Glomerular endothelial cell (primary cell): Measurements from ENCODE around the gene KRTAP5-10. TPM values are rescaled to one million over a fixed set of nuclear protein-coding genes. Genes with fewer than 3 reads are reported as not detected.
"Not testable (repeated sequence)": the region's sequence is repeated elsewhere in the genome, so short reads cannot be mapped to it uniquely, and the experiment has no call there.

ENCODE experiments used
- DNase-seq: peaks from one replicate; pipeline ENCODE4 v3.0.0-alpha.2; 2011; ENCODE audit warnings: low read depth, low spot score; ENCODE audit errors: extremely low read depth
- total RNA-seq: library from RNA; depleted of rRNA; stranded (reverse); fragments of >200 nt; gene quantifications from 2 replicates; pipeline ENCODE4 v1.2.3, GENCODE V29; 2015

KRTAP5-10 gene
- total RNA-seq, 1 donor from 2014 or later: not detected

DNA sequence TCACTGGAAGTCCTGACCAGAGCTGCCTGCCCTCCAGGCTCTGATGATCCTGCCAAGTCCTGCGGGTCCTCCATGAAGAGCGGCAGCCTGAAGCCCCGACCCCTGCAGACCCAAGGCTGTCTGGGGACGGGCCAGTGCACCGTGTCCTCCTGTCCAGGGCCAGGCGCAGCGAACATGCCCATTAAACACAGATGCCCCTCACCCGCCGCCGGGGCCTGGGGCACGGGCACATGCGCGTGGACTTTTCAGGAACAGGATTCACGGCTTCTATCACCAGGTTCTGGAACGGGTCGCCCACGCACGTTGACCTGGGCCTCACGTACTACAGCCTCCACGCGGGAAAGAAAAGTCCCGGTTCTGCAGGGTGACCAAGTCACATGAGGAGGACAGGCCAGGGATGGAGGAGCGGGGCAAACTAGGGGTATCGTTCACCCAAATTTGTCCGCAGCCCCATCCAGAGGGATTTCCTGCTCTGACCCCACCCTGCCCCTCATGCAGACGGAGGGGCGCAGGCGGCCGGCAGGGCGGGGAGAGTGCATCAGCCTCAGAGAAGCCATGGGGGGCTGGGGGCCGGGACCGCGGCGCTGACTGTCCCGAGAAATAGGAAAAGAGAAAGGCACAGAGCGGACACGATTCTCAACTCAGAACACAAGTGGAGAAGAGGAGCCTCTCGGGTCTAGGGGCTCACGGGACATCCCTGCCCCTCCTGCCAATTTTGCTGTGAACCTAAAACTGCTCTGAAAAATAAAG, 5.9 kb downstream of the KRTAP5-10 start:
- DNase-seq: not testable (repeated sequence)

DNA sequence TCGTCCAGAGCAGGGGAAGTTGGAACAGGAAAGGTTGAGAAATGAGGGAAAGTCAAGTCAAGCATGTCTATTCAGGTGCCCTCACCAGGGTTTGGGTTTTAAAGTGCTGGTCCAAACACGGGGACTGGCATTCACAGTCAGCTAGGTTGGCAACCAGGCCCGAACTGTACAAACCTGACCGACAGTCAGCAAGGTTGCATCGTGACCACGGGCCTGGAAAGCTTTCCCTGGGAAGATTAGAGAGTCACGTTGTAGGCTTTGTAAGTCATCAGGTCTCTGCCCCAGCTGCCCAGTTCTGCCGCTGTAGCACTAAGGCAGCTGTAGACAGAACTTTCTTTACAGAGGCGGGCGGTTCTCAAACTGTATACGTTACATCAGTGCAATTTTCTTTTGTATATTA, 7.4 kb downstream of the KRTAP5-10 start:
- no peak for DNase-seq

DNA sequence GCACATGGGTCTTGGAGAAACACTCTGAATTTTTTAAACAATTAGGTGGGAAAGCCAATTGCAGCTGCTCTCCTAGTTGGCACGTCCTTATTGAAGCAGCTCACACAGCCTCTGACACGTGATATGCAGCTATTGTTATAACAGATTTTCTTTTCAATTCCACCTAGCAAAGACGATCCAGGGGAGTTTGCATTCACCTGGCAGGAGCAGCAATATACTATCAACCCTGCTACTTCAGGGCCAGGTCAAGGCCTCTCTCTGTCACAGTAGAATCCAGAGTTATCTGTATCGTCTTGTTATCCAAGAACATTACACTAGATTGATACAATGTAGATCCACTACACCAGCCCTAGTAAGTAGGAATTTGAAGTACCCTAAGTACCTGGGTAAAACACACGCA, 9.1 kb downstream of the KRTAP5-10 start:
- no peak for DNase-seq

DNA sequence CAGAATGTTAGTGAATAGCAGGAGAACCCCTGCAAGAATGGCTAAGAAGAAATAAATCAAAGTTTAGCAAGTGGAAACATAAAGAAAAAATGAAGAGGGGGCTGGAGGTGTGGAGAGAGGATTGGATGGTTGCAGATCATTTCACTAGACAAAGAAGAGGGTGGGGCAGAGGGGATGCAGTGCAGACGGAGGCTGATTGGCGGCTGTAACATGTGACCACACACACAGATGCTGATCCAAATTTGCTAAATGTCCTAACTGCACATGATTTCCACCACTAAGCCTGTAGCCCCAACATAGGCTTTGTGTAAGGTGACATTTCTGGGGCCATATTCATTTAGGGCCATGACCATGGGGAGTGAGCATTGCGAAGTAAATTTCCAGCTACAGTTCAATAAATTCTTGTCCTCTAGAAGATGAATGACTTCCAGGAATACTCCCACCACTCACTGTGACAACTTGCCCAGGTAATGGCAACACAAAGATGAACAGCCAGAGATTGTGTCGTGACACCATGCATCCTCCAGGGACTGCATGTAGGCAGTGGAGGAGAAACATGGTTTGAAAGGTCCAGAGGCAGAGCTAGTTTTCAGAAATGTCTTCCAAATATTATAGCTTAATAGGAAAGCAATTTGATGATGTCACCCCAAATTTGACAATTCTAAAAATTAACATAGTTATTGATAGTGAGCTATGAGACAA, 10.5 kb downstream of the KRTAP5-10 start:
- DNase-seq: no peak

DNA sequence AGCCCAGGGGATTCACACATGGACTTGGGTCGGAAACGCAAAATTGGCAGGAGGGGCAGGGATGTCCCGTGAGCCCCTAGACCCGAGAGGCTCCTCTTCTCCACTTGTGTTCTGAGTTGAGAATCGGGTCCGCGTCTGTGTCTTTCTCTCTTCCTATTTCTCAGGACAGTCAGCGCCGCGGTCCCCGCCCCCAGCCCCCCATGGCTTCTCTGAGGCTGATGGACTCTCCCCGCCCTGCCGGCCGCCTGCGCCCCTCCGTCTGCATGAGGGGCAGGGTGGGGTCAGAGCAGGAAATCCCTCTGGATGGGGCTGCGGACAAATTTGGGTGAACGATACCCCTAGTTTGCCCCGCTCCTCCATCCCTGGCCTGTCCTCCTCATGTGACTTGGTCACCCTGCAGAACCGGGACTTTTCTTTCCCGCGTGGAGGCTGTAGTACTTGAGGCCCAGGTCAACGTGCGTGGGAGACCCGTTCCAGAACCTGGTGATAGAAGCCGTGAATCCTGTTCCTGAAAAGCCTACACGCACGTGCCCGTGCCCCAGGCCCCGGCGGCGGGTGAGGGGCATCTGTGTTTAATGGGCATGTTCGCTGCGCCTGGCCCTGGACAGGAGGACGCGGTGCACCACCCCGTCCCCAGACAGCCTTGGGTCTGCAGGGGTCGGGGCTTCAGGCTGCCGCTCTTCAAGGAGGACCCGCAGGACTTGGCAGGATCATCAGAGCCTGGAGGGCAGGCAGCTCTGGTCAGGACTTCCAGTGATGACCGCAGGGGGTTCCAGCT, 11.5 kb downstream of the KRTAP5-10 start:
- not testable (repeated sequence) for DNase-seq

DNA sequence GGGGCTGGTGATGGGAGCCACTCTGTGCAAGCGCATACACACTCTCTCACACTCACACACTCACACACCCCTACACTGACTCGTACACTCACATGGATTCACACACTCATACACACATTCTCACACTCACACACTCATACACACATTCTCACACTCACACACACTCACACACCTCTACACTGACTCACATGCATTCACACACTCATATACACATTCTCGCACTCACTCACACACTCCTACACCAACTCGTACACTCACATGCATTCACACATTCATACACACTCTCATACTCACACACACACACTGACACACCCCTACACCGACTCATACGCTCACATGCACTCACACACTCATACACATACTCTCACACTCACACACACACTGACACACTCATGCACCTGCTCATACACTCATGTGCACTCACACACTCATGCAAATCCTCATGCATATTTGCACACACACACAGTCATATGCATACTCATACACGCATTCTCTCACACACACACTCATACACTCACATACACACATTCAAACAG, 12.2 kb downstream of the KRTAP5-10 start:
- DNase-seq: no peak

DNA sequence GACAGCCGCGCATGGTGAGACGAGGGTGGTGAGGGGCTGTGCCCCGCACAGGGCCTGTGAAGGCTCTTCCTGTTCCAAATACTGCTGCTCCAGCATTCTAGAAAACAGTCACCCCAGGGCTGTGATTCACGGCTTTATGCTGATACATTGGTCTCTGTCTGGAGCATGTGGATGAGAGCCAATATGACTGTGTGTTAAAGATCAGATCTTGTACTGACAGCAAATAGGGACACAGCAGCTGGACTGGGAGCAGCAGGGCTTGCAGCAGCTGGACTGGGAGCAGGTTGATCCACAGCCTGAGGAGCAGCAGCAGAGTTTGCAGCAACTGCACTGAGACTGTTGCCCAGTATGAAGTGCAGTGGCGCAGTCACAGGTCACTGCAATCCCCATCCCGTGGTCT, 14.2 kb downstream of the KRTAP5-10 start:
- DNase-seq: not testable (repeated sequence)

DNA sequence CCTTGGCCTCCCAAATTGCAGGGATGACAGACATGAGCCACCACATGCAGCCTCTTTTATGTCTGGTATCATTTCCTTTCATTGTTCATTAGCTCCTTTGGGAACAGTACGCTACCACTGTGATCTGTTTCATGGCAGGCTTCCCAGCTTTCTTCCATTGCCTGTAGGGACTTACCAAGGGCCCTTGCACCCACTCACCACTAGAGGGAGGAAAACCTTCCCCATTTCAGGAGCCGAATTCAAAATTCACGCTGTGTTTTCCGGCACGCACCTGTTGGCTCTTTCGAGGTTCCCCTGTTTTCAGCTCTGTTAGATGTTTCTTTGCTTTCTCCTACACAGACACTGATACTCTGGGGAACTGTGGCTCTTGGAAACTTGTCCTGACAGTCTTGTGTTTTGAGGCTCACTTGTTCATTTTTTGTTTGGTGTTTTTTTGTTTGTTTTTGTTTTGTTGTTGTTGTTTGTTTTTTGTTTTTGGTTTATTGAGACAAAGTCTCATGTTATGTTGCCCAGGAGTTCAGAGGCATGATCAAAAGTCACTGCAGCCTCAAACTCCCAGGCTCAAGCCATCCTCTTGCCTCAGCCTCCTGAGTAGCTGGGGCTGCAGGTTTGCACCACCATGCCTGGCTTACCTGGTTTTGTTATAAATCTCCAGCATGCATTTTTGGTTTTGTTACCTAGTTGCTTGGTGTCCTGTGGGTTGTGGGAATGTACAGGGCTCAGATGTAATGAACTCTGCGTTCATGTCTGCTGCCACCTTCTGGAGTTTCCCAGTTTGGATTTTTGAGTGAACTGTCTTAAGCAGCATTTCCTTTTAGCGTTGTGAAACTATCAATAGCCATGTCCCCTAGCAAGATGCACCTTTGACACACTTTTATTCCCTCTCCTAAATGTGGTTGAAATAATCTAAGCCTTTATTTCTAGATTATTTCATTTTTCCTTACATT, 15.0 kb downstream of the KRTAP5-10 start:
- peak; percentile 52 for DNase-seq

DNA sequence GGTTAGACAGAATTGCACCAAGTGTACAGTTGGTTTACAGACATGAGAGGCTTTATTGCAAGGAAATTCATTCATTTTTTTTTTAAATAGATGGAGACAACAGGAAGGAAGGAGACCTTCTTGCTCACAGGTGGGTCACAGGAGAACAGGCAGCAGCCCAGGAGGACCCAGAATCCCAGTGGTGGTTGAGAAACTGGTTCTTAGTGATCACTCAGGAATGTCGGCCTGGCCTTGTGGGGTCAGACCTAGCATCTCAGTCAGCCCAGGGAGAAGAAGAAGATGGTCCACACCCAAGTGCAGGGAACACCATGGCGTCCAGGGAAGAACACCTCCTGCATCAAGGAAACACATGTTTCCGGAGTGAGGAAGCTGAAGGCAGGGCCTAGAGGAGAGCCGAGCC, 16.5 kb downstream of the KRTAP5-10 start:
- DNase-seq: no peak

DNA sequence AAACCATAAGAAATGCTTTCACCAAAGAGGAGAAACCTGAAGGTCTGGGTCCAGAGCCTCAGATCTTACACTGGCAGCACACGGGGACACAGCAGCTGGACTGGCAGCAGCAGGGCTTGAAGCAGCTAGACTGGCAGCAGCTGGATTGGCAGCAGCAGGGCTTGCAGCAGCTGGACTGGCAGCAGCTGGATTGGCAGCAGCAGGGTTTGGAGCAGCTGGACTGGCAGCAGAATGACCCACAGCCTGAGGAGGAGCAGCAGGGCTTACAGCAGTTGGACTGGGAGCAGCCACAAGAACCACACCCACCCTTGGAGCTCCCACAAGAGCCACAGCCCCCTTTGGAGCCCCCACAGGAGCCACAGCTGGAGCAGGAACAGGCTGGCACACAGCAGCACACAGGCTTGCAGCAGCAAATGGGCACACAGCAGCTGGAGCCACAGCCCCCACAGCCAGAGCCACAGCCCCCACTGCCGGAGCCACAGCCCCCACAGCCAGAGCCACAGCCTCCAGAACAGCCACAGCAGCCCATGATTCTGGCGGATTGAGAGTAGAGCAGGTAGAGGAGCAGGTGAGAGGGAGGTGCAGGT, 17.0 kb downstream of the KRTAP5-10 start, which contains the start of gene KRTAP5-11:
TSS of gene KRTAP5-11 (minus strand) at position 567 of the 587 bp plus-strand sequence. CDS start at position 529, 38 bp downstream.
- DNase-seq: no peak

DNA sequence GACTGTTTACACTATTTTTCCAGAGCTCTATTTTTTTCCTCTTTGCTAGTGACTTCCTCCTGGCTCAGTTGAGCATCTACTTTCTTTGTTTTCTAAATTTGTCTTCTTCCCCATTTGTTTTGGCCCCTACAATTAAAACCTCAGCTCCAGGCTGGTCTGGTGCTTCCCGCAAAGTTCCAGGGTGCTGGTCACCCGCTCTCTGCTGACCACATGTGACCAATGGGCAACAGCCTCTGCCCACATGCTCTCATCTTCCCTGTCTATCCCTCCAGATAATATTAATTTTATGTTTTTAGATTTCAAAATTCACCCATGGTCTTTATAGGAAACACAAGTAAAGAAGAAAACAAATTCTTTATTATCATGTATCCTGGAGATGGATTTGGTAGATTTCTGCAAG, 17.6 kb downstream of the KRTAP5-10 start:
- DNase-seq: not testable (repeated sequence)

DNA sequence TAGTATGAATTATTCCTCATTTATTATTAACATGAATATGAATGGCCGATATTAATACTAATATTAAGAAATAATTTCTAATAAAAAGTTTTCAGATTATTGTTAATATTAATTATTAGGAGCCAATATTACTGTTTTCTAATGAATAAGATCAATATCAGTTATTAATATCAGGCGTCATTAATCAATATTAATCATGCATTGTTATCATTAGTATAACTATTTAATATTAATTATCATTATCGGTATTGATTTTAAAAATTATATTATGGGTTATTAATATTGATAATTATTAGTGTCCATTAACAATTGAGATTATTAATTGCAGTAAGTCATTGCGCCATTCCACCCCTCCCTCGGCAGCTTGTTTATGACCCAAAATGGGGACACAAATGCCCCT, 20.3 kb downstream of the KRTAP5-10 start:
- DNase-seq: not testable (repeated sequence)

DNA sequence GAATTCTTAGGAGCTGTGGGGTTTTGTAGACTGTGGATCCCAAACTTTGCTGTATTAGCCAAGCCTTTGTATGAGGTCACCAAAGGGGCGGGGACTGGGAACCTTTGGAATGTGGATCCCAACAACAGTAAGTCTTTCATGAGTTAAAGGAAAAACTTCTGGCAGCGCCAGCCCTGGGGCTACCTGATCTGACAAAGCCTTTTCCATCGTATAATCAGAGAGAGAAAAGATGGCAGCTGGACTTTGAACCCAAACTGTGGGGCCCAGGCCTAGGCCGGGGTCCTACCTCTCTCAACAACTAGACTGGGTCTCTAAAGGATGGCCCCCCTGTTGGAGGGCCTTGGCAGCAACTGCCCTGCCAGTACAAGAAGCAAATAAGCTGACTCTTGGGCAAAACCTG, 23.0 kb downstream of the KRTAP5-10 start:
- not testable (repeated sequence) for DNase-seq

DNA sequence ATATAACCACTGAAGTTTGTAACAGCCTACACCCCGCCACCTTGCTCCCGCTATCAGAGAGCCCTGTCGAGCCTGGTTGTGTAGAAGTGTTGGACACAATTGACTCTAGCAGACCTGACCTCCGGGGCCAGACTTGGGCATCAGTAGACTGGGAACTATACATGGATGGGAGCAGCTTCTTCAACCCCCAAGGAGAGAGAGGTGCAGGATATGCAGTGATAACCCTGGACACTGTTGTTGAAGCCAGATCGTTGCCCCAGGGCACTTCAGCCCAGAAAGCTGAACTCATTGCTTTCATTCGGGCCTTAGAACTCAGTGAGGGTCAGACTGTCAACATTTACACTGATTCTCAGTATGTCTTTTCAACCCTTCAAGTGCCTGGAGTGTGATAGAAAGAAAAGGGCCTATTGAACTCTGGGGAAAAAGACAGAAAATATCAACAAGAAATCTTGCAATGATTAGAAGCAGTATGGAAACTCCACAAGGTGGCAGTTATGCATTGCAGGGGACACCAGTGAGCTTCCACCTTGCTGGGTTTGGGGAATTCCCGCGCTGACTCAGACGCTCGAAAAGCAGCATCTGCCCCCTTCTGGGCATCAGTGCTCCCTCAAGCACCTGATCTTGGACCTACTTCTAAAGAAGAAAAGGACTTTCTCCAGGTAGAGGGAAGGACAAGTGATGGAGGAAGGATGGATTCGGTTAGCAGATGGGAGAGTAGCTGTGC, 23.6 kb downstream of the KRTAP5-10 start:
- not testable (repeated sequence) for DNase-seq

DNA sequence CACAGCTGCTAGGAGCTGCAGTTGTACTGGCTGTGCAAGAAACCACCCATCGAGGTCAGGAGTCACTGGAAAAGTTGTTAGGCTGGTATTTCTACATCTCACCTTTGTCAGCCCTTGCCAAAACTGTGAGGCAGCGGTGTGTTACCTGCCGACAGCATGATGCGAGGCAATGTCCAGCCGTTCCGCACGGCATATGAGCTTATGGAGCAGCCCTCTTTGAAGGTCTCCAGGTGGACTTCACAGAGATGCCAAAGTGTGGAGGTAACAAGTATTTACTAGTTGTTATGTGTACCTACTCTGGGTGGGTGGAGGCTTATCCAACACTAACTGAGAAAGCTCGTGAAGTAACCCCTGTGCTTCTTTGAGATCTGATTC, 24.2 kb downstream of the KRTAP5-10 start:
- DNase-seq: not testable (repeated sequence)

DNA sequence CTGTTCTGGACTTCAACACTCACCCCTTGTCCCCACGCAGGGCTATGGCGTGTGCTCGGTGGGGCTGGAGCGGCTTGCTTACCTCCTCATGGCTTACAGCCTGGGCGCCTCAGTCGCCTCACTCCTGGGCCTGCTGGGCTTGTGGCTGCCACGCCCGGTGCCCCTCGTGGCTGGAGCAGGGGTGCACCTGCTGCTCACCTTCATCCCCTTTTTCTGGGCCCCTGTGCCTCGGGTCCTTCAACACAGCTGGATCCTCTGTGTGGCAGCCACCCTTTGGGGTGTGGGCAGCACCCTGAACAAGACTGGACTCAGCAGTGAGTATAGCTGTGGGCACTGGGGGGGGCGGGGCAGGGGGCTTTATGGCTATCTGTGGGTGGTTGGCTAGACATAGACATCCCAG, 37.9 kb downstream of the KRTAP5-10 start:
- DNase-seq: not testable (repeated sequence)

DNA sequence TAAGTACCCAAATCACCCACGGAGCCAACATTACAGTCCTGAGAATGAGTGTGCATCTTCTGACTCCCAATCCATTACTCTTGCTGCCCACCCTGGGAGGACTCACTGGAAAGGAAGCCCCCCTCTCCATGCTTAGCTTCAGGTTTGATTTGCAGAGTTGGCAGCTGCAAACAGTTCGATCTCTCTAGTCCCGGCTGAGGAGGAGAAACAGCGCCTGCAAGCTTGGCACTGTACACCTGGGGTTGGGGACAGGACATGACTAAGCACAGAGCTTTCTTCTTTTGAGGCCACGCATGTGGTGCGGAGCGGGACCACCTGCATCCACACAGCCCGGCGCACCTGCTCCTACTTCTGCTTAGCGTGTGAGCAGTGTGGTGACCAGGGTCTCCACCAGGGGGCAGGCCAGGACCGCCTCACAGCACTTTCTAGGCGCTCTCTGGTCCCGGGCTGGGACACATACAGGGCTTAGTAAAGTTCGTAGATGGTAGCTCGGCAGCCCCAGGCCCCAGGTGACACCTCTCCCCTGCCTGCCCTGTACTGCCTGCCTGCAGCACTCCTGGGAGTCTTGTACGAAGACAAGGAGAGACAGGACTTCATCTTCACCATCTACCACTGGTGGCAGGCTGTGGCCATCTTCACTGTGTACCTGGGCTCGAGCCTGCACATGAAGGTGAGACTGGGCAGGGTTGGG, 39.6 kb downstream of the KRTAP5-10 start:
- DNase-seq: not testable (repeated sequence)

DNA sequence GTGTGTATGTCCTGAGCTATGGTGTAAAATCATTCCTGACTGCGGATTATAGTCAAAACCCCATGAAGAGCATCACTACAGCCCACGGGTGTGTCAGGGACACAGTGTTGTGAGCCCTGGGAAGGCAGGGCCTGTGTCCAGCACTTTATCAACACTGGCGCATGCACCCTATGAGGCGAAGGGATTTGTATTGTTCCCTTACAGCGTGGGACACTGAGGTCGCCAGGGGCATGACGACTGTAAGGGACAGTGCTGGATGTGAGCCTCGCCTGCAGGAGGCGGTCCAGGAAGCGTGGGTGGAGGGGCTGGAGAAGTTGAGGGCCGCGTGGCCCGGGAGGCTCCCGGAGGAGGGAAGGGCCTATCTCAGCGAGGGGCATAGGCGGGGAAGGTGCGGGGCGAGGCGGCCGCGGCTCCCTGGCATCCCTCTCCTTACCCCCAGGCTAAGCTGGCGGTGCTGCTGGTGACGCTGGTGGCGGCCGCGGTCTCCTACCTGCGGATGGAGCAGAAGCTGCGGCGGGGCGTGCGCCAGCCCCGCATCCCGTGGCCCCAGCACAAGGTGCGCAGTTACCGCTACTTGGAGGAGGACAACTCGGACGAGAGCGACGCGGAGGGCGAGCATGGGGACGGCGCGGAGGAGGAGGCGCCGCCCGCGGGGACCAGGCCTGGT, 41.6 kb downstream of the KRTAP5-10 start:
- not testable (repeated sequence) for DNase-seq
